CD4-positive, alpha-beta T cell treated with Interleukin-6 at 100 ng/mL for 8 hours (primary cell): ENCODE measurements around the gene LRRC72.
"Not testable (repeated sequence)": the region's sequence is repeated elsewhere in the genome, so short reads cannot be mapped to it uniquely, and the experiment has no call there.

Experiments used
- DNase-seq: peaks from one replicate; pipeline ENCODE4 v3.0.0-alpha.2; 2020; ENCODE audit warnings: mixed read lengths, low spot score

The LRRC72 gene

GRCh38 chr7:16526742-16527540 is at the start of gene LRRC72:
TSS of gene LRRC72 (plus strand) at chr7:16526825. CDS start at chr7:16526953, 128 bp downstream.
- DNase-seq, result no peak

GRCh38 chr7:16479161-16479560 is 47.5 kb upstream of the LRRC72 start:
- DNase-seq, result no peak

GRCh38 chr7:16479591-16479990 is 47.0 kb upstream of the LRRC72 start:
- DNase-seq, result no peak

GRCh38 chr7:16484453-16485158 is 42.0 kb upstream of the LRRC72 start:
- no peak for DNase-seq

- DNase-seq, result no peak
Observed at GRCh38 chr7:16491148-16491547, 35.5 kb upstream of the LRRC72 start.

- no peak for DNase-seq
Observed at GRCh38 chr7:16492513-16493062, 34.0 kb upstream of the LRRC72 start.

GRCh38 chr7:16493266-16493665 is 33.4 kb upstream of the LRRC72 start:
- DNase-seq, result no peak

- no peak for DNase-seq
Observed at GRCh38 chr7:16494551-16494950, 32.1 kb upstream of the LRRC72 start.

GRCh38 chr7:16494955-16495719 is 31.5 kb upstream of the LRRC72 start:
- no peak for DNase-seq

GRCh38 chr7:16498122-16498521 is 28.5 kb upstream of the LRRC72 start:
- no peak for DNase-seq

- no peak for DNase-seq
Observed at GRCh38 chr7:16502303-16502702, 24.3 kb upstream of the LRRC72 start.

GRCh38 chr7:16504019-16504418 is 22.6 kb upstream of the LRRC72 start:
- no peak for DNase-seq

- not testable (repeated sequence) for DNase-seq
Observed at GRCh38 chr7:16506422-16506821, 20.2 kb upstream of the LRRC72 start.

- DNase-seq, result no peak
Observed at GRCh38 chr7:16509829-16510228, 16.8 kb upstream of the LRRC72 start.

GRCh38 chr7:16511314-16511713 is 15.3 kb upstream of the LRRC72 start:
- no peak for DNase-seq

- no peak for DNase-seq
Observed at GRCh38 chr7:16512097-16512496, 14.5 kb upstream of the LRRC72 start.

GRCh38 chr7:16514271-16514670 is 12.4 kb upstream of the LRRC72 start:
- DNase-seq, result no peak

GRCh38 chr7:16514729-16515128 is 11.9 kb upstream of the LRRC72 start:
- no peak for DNase-seq

GRCh38 chr7:16515785-16516685 is 10.6 kb upstream of the LRRC72 start:
- no peak for DNase-seq

GRCh38 chr7:16519985-16520384 is 6.6 kb upstream of the LRRC72 start:
- not testable (repeated sequence) for DNase-seq

GRCh38 chr7:16524332-16524731 is 2.3 kb upstream of the LRRC72 start:
- no peak for DNase-seq
